ENCODE data around the gene CDC42. TPM values are rescaled to one million over a fixed set of nuclear protein-coding genes. Genes with fewer than 3 reads are reported as not detected.

The CDC42 gene
- total RNA-seq, 2 donors from 2014 or later, result 39.9 to 72.1 TPM

DNA sequence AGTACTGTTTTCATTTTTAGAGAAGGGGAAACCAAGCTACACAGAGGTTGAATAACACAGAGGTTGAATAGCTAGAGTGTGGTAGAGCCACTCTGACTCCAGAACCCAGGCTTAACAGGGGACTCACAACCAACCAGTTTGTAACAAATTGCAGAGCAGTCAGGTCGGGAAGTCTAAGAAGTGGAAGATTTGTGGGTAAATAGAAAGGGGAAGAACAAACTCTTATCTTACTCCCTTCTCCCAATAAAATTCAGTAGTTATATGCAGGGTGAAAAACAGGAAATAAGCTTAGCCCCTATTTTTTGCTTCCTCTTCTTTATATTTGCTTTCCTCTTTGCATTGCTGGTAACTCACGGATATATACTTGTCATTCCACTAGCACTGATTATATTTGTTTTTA lies 23.2 kb downstream of the CDC42 start:
- no peak overlapping the region for H3K4me3 ChIP-seq
- H3K4me1 ChIP-seq, result peaks cover 73% of the 10 kb centered on the region
- intact Hi-C loops (cut with DNase I), result no loop called here
- DNase-seq (no peak), ATAC-seq (no peak)
- no peaks in the 10 kb centered on the region for H3K36me3 ChIP-seq (replicated peaks in 1 of 2; ENCODE audit: insufficient read depth in 1 of 2, low read depth in 2 of 2)
- 25 to 26% methylated on average over 2 of the region's 2 CpGs for WGBS, 2 donors
- no peak for TF ChIP-seq POLR2A (IDR thresholded peaks at IDR 0.05)
- TF ChIP-seq, protein P1, sequence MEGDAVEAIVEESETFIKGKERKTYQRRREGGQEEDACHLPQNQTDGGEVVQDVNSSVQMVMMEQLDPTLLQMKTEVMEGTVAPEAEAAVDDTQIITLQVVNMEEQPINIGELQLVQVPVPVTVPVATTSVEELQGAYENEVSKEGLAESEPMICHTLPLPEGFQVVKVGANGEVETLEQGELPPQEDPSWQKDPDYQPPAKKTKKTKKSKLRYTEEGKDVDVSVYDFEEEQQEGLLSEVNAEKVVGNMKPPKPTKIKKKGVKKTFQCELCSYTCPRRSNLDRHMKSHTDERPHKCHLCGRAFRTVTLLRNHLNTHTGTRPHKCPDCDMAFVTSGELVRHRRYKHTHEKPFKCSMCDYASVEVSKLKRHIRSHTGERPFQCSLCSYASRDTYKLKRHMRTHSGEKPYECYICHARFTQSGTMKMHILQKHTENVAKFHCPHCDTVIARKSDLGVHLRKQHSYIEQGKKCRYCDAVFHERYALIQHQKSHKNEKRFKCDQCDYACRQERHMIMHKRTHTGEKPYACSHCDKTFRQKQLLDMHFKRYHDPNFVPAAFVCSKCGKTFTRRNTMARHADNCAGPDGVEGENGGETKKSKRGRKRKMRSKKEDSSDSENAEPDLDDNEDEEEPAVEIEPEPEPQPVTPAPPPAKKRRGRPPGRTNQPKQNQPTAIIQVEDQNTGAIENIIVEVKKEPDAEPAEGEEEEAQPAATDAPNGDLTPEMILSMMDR (IDR thresholded peaks at IDR 0.05), result no peak
- no peaks in the 10 kb centered on the region for H3K9me3 ChIP-seq
- peak overlapping the region in 1 of 4 donors; percentile 15 for H3K27ac ChIP-seq
- H3K27me3 ChIP-seq, result no peaks in the 10 kb centered on the region

GRCh38 chr1:22076346-22076745 lies 23.8 kb downstream of the CDC42 start:
- H3K27ac ChIP-seq, result peak overlapping the region in 1 of 4 donors; percentile 15
- H3K9me3 ChIP-seq, result no peaks in the 10 kb centered on the region
- TF ChIP-seq, protein P1 (IDR thresholded peaks at IDR 0.05), result no peak
- no peak for TF ChIP-seq POLR2A (IDR thresholded peaks at IDR 0.05)
- H3K4me3 ChIP-seq, result no peak overlapping the region
- H3K27me3 ChIP-seq, result no peaks in the 10 kb centered on the region
- intact Hi-C loops (cut with DNase I), result no loop called here
- ATAC-seq (no peak), DNase-seq (no peak)
- H3K4me1 ChIP-seq, result peaks cover 75% of the 10 kb centered on the region
- H3K36me3 ChIP-seq (replicated peaks in 1 of 2; ENCODE audit: insufficient read depth in 1 of 2, low read depth in 2 of 2), result no peaks in the 10 kb centered on the region
- 93 to 97% methylated on average over 3 of the region's 3 CpGs for WGBS, 2 donors

DNA sequence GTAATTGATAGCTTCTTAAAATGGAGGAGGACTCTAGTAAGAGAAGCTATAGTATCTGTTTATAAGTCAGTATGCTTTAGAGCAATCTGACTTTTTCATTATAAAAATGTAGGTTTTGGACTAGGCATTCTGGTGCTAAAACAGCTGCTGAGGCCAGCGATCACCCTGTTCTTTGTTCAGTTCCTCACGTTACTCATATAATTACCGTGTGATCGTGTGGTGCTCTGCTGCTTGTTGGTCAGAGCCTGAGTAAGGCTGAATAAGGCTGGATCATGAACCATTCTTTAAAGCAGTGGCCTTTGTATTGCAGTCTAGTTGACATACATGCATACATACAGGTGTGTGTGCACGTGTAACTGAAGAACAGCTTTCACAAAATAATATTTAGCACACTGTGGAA lies 25.2 kb downstream of the CDC42 start:
- intact Hi-C loops (cut with DNase I), result no loop called here

DNA sequence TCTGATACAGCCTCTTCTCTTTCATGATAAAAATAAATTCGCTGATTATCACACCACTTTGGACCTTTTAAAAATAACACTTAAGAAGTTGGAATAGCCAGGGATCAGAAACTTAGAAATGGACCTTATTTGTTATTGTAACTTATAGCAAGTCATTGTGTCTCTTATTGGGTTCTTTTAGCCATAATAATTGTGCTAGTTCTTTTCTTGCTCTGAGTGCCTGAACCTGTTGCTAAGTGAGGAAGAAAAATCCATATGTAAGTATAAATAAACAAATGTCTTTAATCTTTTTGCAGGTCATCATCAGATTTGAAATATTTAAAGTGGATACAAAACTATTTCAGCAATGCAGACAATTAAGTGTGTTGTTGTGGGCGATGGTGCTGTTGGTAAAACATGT lies 25.6 kb downstream of the CDC42 start:
- intact Hi-C loops (cut with DNase I), result no loop called here

More for the DNA sequence above, 25.2 kb downstream of the CDC42 start:
- Histone ChIP-seq H3K4me3 (no peak overlapping the region), H3K9me3 (no peaks in the 10 kb centered on the region), H3K36me3 (replicated peaks in 1 of 2; ENCODE audit: insufficient read depth in 1 of 2, low read depth in 2 of 2) (no peaks in the 10 kb centered on the region), H3K27ac (no peak overlapping the region), H3K27me3 (no peaks in the 10 kb centered on the region), H3K4me1 (peaks cover 64% of the 10 kb centered on the region)
- no peak for ATAC-seq
- TF ChIP-seq, protein P1 (IDR thresholded peaks at IDR 0.05), result no peak
- no peak for TF ChIP-seq POLR2A (IDR thresholded peaks at IDR 0.05)
- DNase-seq, result no peak
- WGBS, 2 donors, result 23 to 50% methylated on average over 5 of the region's 5 CpGs

DNA sequence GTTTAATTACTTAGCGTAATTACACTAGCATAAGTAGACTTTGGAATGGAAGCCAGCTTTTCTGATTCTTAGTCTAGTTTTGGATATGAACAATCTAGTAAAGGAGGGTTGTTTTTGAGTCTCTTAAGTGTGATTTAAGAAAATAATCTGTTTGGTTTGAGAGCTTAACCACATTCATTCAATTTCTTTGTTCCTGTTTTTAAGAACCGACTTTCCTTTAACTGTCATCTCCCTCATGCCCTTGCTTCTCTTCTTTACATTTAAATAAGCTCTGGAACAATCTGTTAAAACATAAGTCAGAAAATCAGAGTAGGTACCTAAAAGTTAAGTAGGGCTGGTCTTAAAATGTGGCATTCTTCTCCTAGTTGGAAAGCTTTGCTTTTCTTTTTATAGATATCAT lies 27.7 kb downstream of the CDC42 start:
- no peak for ATAC-seq
- no peak for DNase-seq
- peaks cover 40% of the 10 kb centered on the region for H3K4me1 ChIP-seq
- H3K27ac ChIP-seq, result no peak overlapping the region
- H3K36me3 ChIP-seq (replicated peaks in 1 of 2; ENCODE audit: insufficient read depth in 1 of 2, low read depth in 2 of 2), result no peaks in the 10 kb centered on the region
- intact Hi-C loops (cut with DNase I), result no loop called here
- WGBS, 2 donors, result 79 to 91% methylated on average over 2 of the region's 2 CpGs
- H3K27me3 ChIP-seq, result no peaks in the 10 kb centered on the region
- no peaks in the 10 kb centered on the region for H3K9me3 ChIP-seq
- H3K4me3 ChIP-seq, result no peak overlapping the region
- no peak for TF ChIP-seq POLR2A (IDR thresholded peaks at IDR 0.05)
- TF ChIP-seq, protein P1 (IDR thresholded peaks at IDR 0.05), result no peak

More for the DNA sequence above, 25.6 kb downstream of the CDC42 start:
- TF ChIP-seq POLR2A (IDR thresholded peaks at IDR 0.05), result no peak
- Histone ChIP-seq H3K36me3 (replicated peaks in 1 of 2; ENCODE audit: insufficient read depth in 1 of 2, low read depth in 2 of 2) (no peaks in the 10 kb centered on the region), H3K4me3 (no peak overlapping the region), H3K27me3 (no peaks in the 10 kb centered on the region), H3K27ac (no peak overlapping the region), H3K9me3 (no peaks in the 10 kb centered on the region), H3K4me1 (peaks cover 60% of the 10 kb centered on the region)
- WGBS, 2 donors, result 72% methylated on average over 2 of the region's 2 CpGs
- ATAC-seq (no peak), DNase-seq (no peak)
